HepG2 (cell line): ENCODE results near the gene NAV1. TPM values are rescaled to one million over a fixed set of nuclear protein-coding genes. Genes with fewer than 3 reads are reported as not detected.

Experiments
- MAZ ChIP-seq, 2 experiments: sonication (generic) in 1 of 2; formaldehyde crosslinking in 1 of 2; IDR thresholded peaks; 2 replicates each; pipeline versions ENCODE4 v1.5.0 to v1.6.1; 2012 to 2020; ENCODE audit warnings: low read depth in 2 of 2, mild to moderate bottlenecking in 2 of 2, borderline replicate concordance in 1 of 2, improper control_type of control experiment in 1 of 2, low read length in 1 of 2, missing genetic modification reagents in 1 of 2, moderate library complexity in 1 of 2
- NCOA5 ChIP-seq: sonication (generic); formaldehyde crosslinking; IDR thresholded peaks from 2 replicates; pipeline ENCODE4 v1.4.0; 2020; ENCODE audit warnings: missing genetic modification reagents
- SIX1 ChIP-seq: sonication (generic); formaldehyde crosslinking; IDR thresholded peaks from 2 replicates; pipeline ENCODE4 v1.4.0; 2020; ENCODE audit warnings: missing genetic modification reagents, borderline replicate concordance
- TAF1 ChIP-seq: sonication (generic); formaldehyde crosslinking; IDR thresholded peaks from 2 replicates; pipeline ENCODE4 v1.4.0; 2020; ENCODE audit warnings: missing genetic modification reagents
- ZNF234 ChIP-seq: sonication (generic); formaldehyde crosslinking; conservative IDR thresholded peaks from 2 replicates; pipeline ENCODE4 v1.5.1; 2020; ENCODE audit warnings: mild to moderate bottlenecking, missing genetic modification reagents
- ZNF317 ChIP-seq: sonication (generic); formaldehyde crosslinking; IDR thresholded peaks from 2 replicates; pipeline ENCODE4 v1.5.0; 2020; ENCODE audit warnings: mild to moderate bottlenecking, missing genetic modification reagents
- ZNF501 ChIP-seq: sonication (generic); formaldehyde crosslinking; IDR thresholded peaks from 2 replicates; pipeline ENCODE4 v1.5.1; 2020; ENCODE audit warnings: mild to moderate bottlenecking, moderate library complexity, missing genetic modification reagents
- ZNF678 ChIP-seq: sonication (generic); formaldehyde crosslinking; IDR thresholded peaks from 2 replicates; pipeline ENCODE4 v1.4.0; 2020; ENCODE audit warnings: mild to moderate bottlenecking, missing genetic modification reagents
- polyA plus RNA-seq, 8 experiments: library from polyadenylated mRNA; depleted of rRNA in 3 of 8; stranded (reverse) in 7 of 8; unstranded in 1 of 8; fragments of >200 nt; fragmentation: Illumina TruSeq in 4 of 8; extraction: Trizol in 4 of 8; gene quantifications; 2 replicates each; pipeline versions ENCODE4 v1.2.1 to v1.2.3, GENCODE V29; 2011 to 2016; ENCODE audit warnings: low read depth in 4 of 8, missing spikeins in 1 of 8, mixed read lengths in 1 of 8; ENCODE audit not compliant: insufficient read depth in 1 of 8
- total RNA-seq, 5 experiments: library from RNA; depleted of rRNA; stranded (reverse); fragments of >200 nt; fragmentation: Illumina TruSeq; extraction: Trizol; gene quantifications; 2 replicates each; pipeline ENCODE4 v1.2.3, GENCODE V29; 2016; ENCODE audit warnings: low read depth in 1 of 5
- TF ChIP-seq, protein P1 (sequence below): sonication (generic); formaldehyde crosslinking; IDR thresholded peaks from 2 replicates; pipeline ENCODE4 v1.4.0; 2020; ENCODE audit warnings: missing genetic modification reagents
- TF ChIP-seq, protein P2 (sequence below): sonication (generic); formaldehyde crosslinking; IDR thresholded peaks from 2 replicates; pipeline ENCODE4 v1.8.0; 2022; ENCODE audit warnings: missing genetic modification reagents, low read depth, mild to moderate bottlenecking, borderline replicate concordance
- TF ChIP-seq, protein P3 (sequence below): sonication (generic); formaldehyde crosslinking; IDR thresholded peaks from 2 replicates; pipeline ENCODE4 v1.5.0; 2020; ENCODE audit warnings: mild to moderate bottlenecking, missing genetic modification reagents, borderline replicate concordance
- TF ChIP-seq, protein P4 (sequence below): sonication (generic); formaldehyde crosslinking; IDR thresholded peaks from 2 replicates; pipeline ENCODE4 v1.8.0; 2022; ENCODE audit warnings: mild to moderate bottlenecking, missing genetic modification reagents, moderate library complexity
- TF ChIP-seq, protein P5 (sequence below): IDR thresholded peaks from 2 replicates; pipeline ENCODE4 v1.6.1; 2012; ENCODE audit warnings: inconsistent platforms

Gene NAV1
- total and polyA plus RNA-seq, 2 of the 13 experiments (the other 11 are each of a cell fraction or from before 2014, with no cell fraction given) = not detected

DNA sequence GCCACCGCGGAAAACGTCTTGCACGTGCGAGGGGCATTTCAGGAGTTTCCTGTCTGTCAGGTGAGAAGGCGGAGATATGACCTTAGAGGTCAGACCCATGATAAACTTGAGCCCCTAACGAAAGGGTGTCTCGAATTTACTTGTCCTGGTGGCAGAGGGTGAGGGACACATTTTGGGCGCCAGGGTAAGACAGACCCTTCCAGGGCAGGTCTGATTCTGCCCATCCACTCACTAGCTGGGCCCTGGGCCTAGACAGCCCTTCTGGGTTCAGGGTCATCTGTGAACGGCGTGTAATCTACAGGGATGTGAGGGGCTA, 31.6 kb upstream of the NAV1 start (continued):
- TF ChIP-seq, protein P1, sequence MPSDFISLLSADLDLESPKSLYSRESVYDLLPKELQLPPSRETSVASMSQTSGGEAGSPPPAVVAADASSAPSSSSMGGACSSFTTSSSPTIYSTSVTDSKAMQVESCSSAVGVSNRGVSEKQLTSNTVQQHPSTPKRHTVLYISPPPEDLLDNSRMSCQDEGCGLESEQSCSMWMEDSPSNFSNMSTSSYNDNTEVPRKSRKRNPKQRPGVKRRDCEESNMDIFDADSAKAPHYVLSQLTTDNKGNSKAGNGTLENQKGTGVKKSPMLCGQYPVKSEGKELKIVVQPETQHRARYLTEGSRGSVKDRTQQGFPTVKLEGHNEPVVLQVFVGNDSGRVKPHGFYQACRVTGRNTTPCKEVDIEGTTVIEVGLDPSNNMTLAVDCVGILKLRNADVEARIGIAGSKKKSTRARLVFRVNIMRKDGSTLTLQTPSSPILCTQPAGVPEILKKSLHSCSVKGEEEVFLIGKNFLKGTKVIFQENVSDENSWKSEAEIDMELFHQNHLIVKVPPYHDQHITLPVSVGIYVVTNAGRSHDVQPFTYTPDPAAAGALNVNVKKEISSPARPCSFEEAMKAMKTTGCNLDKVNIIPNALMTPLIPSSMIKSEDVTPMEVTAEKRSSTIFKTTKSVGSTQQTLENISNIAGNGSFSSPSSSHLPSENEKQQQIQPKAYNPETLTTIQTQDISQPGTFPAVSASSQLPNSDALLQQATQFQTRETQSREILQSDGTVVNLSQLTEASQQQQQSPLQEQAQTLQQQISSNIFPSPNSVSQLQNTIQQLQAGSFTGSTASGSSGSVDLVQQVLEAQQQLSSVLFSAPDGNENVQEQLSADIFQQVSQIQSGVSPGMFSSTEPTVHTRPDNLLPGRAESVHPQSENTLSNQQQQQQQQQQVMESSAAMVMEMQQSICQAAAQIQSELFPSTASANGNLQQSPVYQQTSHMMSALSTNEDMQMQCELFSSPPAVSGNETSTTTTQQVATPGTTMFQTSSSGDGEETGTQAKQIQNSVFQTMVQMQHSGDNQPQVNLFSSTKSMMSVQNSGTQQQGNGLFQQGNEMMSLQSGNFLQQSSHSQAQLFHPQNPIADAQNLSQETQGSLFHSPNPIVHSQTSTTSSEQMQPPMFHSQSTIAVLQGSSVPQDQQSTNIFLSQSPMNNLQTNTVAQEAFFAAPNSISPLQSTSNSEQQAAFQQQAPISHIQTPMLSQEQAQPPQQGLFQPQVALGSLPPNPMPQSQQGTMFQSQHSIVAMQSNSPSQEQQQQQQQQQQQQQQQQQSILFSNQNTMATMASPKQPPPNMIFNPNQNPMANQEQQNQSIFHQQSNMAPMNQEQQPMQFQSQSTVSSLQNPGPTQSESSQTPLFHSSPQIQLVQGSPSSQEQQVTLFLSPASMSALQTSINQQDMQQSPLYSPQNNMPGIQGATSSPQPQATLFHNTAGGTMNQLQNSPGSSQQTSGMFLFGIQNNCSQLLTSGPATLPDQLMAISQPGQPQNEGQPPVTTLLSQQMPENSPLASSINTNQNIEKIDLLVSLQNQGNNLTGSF (CRISPR knock-in tag) = no peak
- TF ChIP-seq, protein P2, sequence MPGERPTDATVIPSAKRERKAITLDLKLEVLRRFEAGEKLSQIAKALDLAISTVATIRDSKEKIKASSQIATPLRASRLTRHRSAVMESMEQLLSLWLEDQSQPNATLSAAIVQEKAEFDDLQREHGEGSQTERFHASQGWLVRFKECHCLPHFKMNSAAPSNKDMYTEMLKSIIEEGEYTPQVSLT (CRISPR knock-in tag) = no peak
- TF ChIP-seq MAZ (IDR thresholded peaks at IDR 0.05; ENCODE audit: borderline replicate concordance, low read depth, low read length) = no peak
- TF ChIP-seq MAZ (CRISPR knock-in tag; IDR thresholded peaks at IDR 0.05; ENCODE audit: low read depth) = 0 out of 2 replicates have a peak, but pooled peaks have one; percentile 9
- TF ChIP-seq, protein P3, sequence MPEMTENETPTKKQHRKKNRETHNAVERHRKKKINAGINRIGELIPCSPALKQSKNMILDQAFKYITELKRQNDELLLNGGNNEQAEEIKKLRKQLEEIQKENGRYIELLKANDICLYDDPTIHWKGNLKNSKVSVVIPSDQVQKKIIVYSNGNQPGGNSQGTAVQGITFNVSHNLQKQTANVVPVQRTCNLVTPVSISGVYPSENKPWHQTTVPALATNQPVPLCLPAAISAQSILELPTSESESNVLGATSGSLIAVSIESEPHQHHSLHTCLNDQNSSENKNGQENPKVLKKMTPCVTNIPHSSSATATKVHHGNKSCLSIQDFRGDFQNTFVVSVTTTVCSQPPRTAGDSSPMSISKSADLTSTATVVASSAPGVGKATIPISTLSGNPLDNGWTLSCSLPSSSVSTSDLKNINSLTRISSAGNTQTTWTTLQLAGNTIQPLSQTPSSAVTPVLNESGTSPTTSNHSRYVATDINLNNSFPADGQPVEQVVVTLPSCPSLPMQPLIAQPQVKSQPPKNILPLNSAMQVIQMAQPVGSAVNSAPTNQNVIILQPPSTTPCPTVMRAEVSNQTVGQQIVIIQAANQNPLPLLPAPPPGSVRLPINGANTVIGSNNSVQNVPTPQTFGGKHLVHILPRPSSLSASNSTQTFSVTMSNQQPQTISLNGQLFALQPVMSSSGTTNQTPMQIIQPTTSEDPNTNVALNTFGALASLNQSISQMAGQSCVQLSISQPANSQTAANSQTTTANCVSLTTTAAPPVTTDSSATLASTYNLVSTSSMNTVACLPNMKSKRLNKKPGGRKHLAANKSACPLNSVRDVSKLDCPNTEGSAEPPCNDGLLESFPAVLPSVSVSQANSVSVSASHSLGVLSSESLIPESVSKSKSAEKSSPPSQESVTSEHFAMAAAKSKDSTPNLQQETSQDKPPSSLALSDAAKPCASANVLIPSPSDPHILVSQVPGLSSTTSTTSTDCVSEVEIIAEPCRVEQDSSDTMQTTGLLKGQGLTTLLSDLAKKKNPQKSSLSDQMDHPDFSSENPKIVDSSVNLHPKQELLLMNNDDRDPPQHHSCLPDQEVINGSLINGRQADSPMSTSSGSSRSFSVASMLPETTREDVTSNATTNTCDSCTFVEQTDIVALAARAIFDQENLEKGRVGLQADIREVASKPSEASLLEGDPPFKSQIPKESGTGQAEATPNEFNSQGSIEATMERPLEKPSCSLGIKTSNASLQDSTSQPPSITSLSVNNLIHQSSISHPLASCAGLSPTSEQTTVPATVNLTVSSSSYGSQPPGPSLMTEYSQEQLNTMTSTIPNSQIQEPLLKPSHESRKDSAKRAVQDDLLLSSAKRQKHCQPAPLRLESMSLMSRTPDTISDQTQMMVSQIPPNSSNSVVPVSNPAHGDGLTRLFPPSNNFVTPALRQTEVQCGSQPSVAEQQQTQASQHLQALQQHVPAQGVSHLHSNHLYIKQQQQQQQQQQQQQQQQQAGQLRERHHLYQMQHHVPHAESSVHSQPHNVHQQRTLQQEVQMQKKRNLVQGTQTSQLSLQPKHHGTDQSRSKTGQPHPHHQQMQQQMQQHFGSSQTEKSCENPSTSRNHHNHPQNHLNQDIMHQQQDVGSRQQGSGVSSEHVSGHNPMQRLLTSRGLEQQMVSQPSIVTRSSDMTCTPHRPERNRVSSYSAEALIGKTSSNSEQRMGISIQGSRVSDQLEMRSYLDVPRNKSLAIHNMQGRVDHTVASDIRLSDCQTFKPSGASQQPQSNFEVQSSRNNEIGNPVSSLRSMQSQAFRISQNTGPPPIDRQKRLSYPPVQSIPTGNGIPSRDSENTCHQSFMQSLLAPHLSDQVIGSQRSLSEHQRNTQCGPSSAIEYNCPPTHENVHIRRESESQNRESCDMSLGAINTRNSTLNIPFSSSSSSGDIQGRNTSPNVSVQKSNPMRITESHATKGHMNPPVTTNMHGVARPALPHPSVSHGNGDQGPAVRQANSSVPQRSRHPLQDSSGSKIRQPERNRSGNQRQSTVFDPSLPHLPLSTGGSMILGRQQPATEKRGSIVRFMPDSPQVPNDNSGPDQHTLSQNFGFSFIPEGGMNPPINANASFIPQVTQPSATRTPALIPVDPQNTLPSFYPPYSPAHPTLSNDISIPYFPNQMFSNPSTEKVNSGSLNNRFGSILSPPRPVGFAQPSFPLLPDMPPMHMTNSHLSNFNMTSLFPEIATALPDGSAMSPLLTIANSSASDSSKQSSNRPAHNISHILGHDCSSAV (CRISPR knock-in tag) = no peak
- no peak for TF ChIP-seq ZNF317 (CRISPR knock-in tag)
- TF ChIP-seq TAF1 = no peak
- TF ChIP-seq ZNF678 (CRISPR knock-in tag) = no peak
- TF ChIP-seq NCOA5 = no peak
- 0 out of 2 replicates have a peak, but pooled peaks have one; percentile 10 for TF ChIP-seq ZNF501 (CRISPR knock-in tag)
- TF ChIP-seq SIX1 (CRISPR knock-in tag) = no peak
- TF ChIP-seq, protein P4, sequence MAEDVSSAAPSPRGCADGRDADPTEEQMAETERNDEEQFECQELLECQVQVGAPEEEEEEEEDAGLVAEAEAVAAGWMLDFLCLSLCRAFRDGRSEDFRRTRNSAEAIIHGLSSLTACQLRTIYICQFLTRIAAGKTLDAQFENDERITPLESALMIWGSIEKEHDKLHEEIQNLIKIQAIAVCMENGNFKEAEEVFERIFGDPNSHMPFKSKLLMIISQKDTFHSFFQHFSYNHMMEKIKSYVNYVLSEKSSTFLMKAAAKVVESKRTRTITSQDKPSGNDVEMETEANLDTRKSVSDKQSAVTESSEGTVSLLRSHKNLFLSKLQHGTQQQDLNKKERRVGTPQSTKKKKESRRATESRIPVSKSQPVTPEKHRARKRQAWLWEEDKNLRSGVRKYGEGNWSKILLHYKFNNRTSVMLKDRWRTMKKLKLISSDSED (CRISPR knock-in tag) = no peak
- TF ChIP-seq, protein P5, sequence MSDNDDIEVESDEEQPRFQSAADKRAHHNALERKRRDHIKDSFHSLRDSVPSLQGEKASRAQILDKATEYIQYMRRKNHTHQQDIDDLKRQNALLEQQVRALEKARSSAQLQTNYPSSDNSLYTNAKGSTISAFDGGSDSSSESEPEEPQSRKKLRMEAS = peak; percentile 14; the same call in 1 of the 2 replicates
- TF ChIP-seq ZNF234 (CRISPR knock-in tag) = no peak
